GM19043 (cell line): ENCODE measurements around the gene C7orf57.

Source experiments
- ATAC-seq: cut with Tn5 transposase; IDR thresholded peaks from one replicate; pipeline ENCODE4 v1.9.1; 2021; ENCODE audit warnings: low read depth; ENCODE audit not compliant: unreplicated experiment

C7orf57 gene

DNA sequence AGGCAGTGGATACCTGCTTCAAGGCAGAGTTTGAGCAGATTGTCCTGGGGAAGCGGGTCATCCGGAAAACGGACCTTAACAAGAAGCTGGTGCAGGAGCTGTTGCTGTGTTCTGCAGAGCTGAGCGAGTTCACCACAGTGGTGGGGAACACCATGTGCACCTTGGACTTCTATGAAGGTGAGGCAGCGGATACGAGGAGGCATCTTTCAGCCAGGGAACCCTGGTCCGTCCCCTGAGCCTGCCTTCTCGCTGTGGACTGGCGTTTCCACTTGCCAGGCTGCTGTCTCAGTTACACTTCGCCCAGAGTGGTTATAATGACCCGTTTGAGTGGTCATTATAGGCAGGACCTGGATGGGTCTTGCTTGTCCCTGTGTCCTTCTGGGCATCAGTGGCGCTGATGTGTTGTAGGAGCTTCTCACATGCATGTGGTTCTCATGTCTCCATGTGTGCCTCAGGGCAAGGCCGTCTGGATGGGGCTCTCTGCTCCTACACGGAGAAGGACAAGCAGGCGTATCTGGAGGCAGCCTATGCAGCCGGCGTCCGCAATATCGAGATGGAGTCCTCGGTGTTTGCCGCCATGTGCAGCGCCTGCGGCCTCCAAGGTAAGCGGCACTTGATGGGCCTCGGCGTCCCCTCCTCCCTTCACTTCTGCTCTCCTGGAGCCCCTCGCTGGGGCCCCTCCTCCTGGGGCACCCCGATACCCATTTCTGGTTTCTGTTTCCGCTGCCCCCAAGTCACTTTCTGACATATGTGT lies 71.7 kb downstream of the C7orf57 start:
- no peak for ATAC-seq

- no peak for ATAC-seq
Measured at GRCh38 chr7:48107926-48108472, 72.7 kb downstream of the C7orf57 start.

DNA sequence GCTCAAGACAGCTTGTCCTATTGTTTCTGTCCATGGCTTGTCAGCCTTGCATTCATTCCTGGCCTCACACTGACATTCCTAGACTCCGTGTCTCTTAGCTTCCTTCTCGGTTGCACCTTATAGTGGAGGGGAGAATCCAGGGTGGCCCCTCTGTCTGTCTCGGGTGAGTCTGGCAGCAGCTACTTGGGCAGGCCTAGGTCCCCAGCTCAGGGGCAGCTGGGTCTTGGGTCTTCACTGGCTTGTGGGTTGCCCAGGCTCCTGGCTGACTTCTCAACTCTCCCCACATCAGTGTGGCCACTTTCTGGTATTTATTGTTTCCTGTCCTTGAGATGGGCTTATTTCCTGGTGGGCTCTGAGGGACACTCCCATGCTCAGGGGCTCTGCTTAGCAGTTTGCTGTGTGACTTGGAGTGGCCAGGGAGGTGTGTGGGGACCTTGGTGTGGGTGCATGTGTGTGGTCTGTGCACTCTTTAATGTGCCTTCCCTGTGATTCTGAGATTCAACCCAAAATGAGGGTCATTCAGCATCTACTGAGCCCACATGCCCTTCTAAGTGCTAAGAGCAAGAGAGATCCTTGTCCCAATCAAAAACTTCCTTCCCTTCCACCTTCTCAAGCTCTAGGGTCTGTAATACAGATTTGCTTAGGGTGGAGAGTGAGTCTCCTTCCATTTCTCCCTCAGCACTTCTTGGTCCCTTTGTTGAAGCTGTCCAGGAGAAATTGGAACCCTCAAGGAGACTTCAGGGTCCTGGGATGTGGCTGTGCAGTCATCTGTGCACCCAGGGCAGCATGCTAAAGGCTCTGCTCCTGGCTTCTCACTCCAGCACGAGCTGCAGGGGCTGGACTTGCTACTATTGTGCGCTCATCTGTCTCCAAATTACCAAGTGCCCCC lies 73.9 kb downstream of the C7orf57 start:
- ATAC-seq, result no peak

DNA sequence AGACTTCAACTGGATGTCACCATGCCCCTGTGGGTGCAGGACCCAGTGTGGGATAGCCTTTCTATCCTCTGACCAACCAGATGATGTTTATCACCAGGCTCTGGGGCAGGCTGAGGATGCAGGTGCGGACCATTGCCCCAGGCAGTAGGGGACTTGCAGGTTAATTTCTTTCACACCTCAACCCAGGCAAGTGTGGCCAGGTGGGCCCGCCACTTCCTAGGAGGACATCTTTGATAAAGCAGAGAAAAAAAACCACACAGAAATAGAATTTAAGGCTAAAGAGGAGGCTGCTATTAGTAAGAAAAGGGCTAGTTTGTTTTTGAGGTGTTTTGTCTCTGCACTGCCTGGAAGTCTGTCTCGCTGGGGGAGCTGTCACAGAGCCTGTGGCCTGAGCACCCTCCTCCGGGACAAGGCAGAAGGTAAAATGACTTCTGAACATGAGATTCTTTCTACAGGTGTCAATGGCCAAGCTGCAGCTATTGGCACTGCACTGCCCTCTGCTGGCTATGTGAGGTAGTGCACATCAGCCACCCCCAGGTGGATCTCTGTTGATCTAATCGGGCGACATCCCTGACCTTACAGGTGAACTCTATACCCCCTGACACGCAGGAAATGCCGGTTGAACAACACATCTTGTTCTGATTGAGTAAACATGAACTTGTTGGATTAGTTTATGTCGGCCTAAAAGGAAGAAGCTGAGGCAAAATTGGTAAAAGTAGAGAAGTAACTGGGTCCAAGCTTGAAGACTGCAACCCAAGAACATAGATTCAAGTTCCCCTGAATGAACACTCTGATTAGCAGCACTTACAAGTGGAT lies 74.7 kb downstream of the C7orf57 start:
- ATAC-seq, result peak; percentile 86

- ATAC-seq, result no peak
Measured at GRCh38 chr7:48110868-48111267, 75.5 kb downstream of the C7orf57 start.
